Measurements from ENCODE around the gene HRAS.

Gene HRAS

GRCh38 chr11:491358-491757 lies 44.0 kb downstream of the HRAS start:
- DNase-seq = no peak

GRCh38 chr11:490930-491260 lies 44.5 kb downstream of the HRAS start:
- DNase-seq = no peak

GRCh38 chr11:490186-490929 lies 45.0 kb downstream of the HRAS start:
- no peak for DNase-seq

DNA sequence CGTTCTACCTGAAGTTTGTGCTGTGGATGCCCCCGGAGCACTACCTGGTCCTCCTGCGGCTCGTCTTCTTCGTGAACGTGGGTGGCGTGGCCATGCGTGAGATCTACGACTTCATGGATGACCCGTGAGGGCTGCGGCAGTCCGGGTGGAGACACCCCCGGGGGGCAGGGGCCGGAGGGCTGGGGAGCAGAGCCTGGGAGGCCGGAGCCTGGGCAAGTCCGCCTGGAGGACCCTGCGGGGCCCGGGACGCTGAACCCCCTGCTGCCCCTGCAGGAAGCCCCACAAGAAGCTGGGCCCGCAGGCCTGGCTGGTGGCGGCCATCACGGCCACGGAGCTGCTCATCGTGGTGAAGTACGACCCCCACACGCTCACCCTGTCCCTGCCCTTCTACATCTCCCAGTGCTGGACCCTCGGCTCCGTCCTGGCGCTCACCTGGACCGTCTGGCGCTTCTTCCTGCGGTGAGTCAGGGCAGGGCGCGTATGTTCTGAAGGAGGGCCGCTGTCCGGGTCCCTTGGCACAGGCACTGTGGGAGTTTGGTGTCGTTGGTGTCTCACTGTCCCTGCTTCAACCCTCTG lies 45.7 kb downstream of the HRAS start:
- no peak for DNase-seq

DNA sequence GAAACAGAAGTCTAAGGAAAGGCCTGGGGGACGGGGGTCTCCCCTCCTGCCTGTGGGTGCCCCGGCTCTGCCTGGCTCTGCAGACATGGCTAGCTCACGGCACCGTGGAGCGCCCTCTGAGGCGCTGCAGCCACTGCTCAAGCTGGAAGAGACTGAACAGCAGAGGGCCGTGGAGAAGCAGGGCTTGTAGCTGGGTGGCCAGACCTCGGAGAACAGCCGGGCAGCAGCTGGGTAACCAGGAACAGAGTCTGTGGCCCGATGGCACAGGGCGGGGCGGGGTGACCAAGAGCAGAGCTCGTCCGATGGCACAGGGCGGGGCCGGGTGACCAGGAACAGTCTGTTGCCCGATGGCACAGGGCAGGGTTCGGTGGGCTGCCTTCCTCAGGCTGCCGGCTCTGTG lies 46.4 kb downstream of the HRAS start:
- no peak for DNase-seq

GRCh38 chr11:488579-488978 lies 46.8 kb downstream of the HRAS start:
- no peak for DNase-seq

DNA sequence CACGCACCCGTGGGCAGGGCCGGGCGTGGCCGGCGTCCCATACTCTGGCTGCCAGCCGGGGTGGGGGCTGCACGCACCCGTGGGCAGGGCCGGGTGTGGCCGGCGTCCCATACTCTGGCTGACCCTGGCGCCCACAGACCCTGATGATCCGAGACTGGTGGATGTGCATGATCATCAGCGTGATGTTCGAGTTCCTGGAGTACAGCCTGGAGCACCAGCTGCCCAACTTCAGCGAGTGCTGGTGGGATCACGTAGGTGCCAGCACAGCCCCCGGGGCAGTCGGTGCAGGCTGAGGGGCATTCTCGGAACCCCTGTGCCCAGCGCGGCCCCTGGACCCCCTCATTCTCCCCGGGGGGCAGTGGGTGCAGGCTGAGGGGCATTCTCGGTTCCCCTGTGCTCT lies 47.3 kb downstream of the HRAS start:
- DNase-seq = no peak

- no peak for DNase-seq
These were observed 47.8 kb downstream of the HRAS start for GRCh38 chr11:487571-488021.

- DNase-seq = no peak
These were observed 49.2 kb downstream of the HRAS start for GRCh38 chr11:486189-486588.

- DNase-seq = no peak
These were observed 50.8 kb downstream of the HRAS start for GRCh38 chr11:484616-485015.

All from activated CD4-positive, alpha-beta T cell treated with anti-CD3 and anti-CD28 coated beads for 4 hours (primary cell).